ENCODE results near the gene MYOT. TPM values are rescaled to one million over a fixed set of nuclear protein-coding genes. Genes with fewer than 3 reads are reported as not detected.

Gene MYOT
- total RNA-seq, 1 experiment from 2014 or later = not detected

DNA sequence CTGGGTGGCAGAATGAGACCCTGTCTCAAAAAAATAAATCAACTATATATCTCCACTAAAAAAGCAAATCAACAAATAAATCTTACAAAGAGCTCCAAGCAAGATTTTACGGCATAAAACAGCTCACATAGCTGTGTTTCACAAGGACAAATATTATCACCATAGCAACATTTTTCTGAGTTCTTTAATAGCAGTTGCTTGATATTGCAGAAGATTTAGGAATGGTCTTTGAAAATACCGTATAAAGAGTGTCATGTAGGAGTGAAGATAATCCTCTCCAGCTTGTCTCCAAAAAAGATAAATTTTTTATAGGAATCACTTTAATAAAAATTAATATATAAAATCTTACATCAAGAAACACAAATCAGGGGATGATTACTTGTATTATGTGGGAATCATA lies 36.6 kb upstream of the MYOT start:
- TF ChIP-seq, protein P1, sequence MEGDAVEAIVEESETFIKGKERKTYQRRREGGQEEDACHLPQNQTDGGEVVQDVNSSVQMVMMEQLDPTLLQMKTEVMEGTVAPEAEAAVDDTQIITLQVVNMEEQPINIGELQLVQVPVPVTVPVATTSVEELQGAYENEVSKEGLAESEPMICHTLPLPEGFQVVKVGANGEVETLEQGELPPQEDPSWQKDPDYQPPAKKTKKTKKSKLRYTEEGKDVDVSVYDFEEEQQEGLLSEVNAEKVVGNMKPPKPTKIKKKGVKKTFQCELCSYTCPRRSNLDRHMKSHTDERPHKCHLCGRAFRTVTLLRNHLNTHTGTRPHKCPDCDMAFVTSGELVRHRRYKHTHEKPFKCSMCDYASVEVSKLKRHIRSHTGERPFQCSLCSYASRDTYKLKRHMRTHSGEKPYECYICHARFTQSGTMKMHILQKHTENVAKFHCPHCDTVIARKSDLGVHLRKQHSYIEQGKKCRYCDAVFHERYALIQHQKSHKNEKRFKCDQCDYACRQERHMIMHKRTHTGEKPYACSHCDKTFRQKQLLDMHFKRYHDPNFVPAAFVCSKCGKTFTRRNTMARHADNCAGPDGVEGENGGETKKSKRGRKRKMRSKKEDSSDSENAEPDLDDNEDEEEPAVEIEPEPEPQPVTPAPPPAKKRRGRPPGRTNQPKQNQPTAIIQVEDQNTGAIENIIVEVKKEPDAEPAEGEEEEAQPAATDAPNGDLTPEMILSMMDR (IDR thresholded peaks at IDR 0.05; ENCODE audit: unreplicated experiment) = no peak
- H3K36me3 Mint-ChIP-seq (ENCODE audit: insufficient read depth, unreplicated experiment) = peaks cover 4% of the 10 kb centered on the region
- no peak overlapping the region for H3K4me3 Mint-ChIP-seq (ENCODE audit: low read depth, unreplicated experiment)
- CTCF ChIA-PET = interaction anchor here (0.6 kb wide), 1 partner anchor 268 kb away, joined by 3 read pairs; no protein-coding TSS in a partner anchor
- H3K9me3 Mint-ChIP-seq (ENCODE audit: low read depth, unreplicated experiment) = no peaks in the 10 kb centered on the region
- H3K27ac Mint-ChIP-seq (ENCODE audit: unreplicated experiment) = no peak overlapping the region
- intact Hi-C loops (cut with micrococcal nuclease; ENCODE audit: unreplicated experiment) = no loop called here
- BruUV-seq (replicated peaks) = no TSS peak
- H3K27me3 Mint-ChIP-seq (ENCODE audit: unreplicated experiment) = no peaks in the 10 kb centered on the region
- H3K4me1 Mint-ChIP-seq (ENCODE audit: low read depth, unreplicated experiment) = peaks cover 20% of the 10 kb centered on the region
- DNase-seq = no peak

DNA sequence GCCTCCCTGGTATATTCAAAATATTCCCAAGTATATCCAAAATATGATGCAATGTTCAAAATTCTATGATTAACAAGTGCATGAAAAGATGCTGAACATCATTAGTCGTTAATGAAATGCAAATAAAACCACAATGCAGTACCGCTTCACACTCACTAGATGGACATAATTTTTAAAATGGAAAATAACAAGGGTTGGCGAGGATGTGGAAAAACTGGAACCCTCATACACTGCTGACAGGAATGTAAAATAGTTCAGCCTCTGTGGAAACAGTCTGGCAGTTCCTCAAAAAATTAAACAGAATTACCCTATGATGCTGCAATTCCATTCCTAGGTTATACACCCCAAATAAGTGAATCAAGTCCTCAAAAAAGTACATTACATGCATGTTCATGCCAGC lies 36.1 kb upstream of the MYOT start:
- Mint-ChIP-seq H3K36me3 (ENCODE audit: insufficient read depth, unreplicated experiment) (peaks cover 4% of the 10 kb centered on the region), H3K9me3 (ENCODE audit: low read depth, unreplicated experiment) (no peaks in the 10 kb centered on the region), H3K27me3 (ENCODE audit: unreplicated experiment) (no peaks in the 10 kb centered on the region), H3K4me1 (ENCODE audit: low read depth, unreplicated experiment) (peaks cover 22% of the 10 kb centered on the region), H3K27ac (ENCODE audit: unreplicated experiment) (no peak overlapping the region), H3K4me3 (ENCODE audit: low read depth, unreplicated experiment) (no peak overlapping the region)
- intact Hi-C loops (cut with micrococcal nuclease; ENCODE audit: unreplicated experiment) = no loop called here
- CTCF ChIA-PET = interaction anchor here (0.6 kb wide), 1 partner anchor 268 kb away, joined by 3 read pairs; no protein-coding TSS in a partner anchor
- DNase-seq = no peak
- BruUV-seq (replicated peaks) = no TSS peak
- TF ChIP-seq, protein P1 (IDR thresholded peaks at IDR 0.05; ENCODE audit: unreplicated experiment) = peak; percentile 44

DNA sequence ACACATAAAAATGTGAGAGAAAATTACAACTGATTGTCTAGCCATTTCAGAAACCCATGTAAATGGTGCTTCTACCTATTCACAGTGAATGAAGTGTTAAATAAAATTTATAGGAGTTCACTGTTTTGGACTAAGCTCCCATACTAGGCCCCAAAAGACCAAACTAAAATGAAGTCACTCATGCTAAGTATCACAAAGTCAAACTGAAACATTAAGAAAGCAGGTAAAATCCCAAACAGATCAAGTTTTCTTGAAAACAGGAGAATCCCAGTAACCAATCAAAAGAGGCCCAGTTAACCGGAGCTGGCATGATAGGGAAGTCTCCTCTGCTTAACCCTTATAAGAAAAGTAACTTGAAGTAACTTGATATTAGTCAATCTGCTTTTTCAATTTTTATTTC lies 35.2 kb upstream of the MYOT start:
- CTCF ChIA-PET = interaction anchor here (1.4 kb wide), 1 partner anchor 64 kb away, joined by 5 read pairs; no protein-coding TSS in a partner anchor
- TF ChIP-seq, protein P1 (IDR thresholded peaks at IDR 0.05; ENCODE audit: unreplicated experiment) = no peak
- Mint-ChIP-seq H3K36me3 (ENCODE audit: insufficient read depth, unreplicated experiment) (peaks cover 4% of the 10 kb centered on the region), H3K27ac (ENCODE audit: unreplicated experiment) (no peak overlapping the region), H3K27me3 (ENCODE audit: unreplicated experiment) (no peaks in the 10 kb centered on the region), H3K9me3 (ENCODE audit: low read depth, unreplicated experiment) (no peaks in the 10 kb centered on the region), H3K4me3 (ENCODE audit: low read depth, unreplicated experiment) (no peak overlapping the region), H3K4me1 (ENCODE audit: low read depth, unreplicated experiment) (peaks cover 31% of the 10 kb centered on the region)
- BruUV-seq (replicated peaks) = no TSS peak
- intact Hi-C loops (cut with micrococcal nuclease; ENCODE audit: unreplicated experiment) = no loop called here
- no peak for DNase-seq

DNA sequence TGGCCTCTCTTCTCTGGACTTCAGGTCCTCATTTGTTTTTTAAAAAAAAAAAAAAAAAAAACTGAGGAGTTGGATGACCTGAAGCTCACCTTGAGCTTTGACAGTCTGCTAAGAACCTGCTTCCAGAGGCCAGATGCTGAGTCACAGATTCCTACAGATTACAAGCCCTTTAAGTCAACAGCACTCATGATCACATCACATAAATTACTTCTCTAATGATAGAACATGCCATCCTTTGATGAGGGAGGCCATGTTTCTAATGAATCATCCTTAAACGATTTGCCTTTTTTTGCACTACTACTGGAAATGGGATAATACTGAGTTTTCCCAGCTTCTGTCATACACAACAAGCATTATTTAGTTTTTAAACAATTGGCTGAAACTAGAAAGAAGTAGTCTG lies 34.2 kb upstream of the MYOT start:
- BruUV-seq (replicated peaks) = no TSS peak
- no peak overlapping the region for H3K4me3 Mint-ChIP-seq (ENCODE audit: low read depth, unreplicated experiment)
- peaks cover 41% of the 10 kb centered on the region for H3K4me1 Mint-ChIP-seq (ENCODE audit: low read depth, unreplicated experiment)
- H3K27ac Mint-ChIP-seq (ENCODE audit: unreplicated experiment) = peak overlapping the region; percentile 45
- H3K36me3 Mint-ChIP-seq (ENCODE audit: insufficient read depth, unreplicated experiment) = peaks cover 4% of the 10 kb centered on the region
- TF ChIP-seq, protein P1 (IDR thresholded peaks at IDR 0.05; ENCODE audit: unreplicated experiment) = no peak
- H3K27me3 Mint-ChIP-seq (ENCODE audit: unreplicated experiment) = no peaks in the 10 kb centered on the region
- intact Hi-C loops (cut with micrococcal nuclease; ENCODE audit: unreplicated experiment) = no loop called here
- CTCF ChIA-PET = interaction anchor here (0.6 to 1.4 kb wide), 6 partner anchors 11 to 235 kb away, joined by 3 to 5 read pairs (median 4); partner anchors contain the start of gene HNRNPA0
- no peaks in the 10 kb centered on the region for H3K9me3 Mint-ChIP-seq (ENCODE audit: low read depth, unreplicated experiment)
- DNase-seq = peak; percentile 46
